Epithelial cell of prostate (primary cell): ENCODE results near the gene SYT15.
"Not testable (repeated sequence)": the region's sequence is repeated elsewhere in the genome, so short reads cannot be mapped to it uniquely, and the experiment has no call there.

Source experiments
- DNase-seq: peaks from one replicate; pipeline ENCODE4 v3.0.0-alpha.2; 2011; ENCODE audit warnings: low read depth, low spot score
- H3K27ac ChIP-seq: fragments of 450-650 bp; 2 replicates; pipeline ENCODE4 v1.5.1; 2017; ENCODE audit warnings: mild to moderate bottlenecking

SYT15 gene

DNA sequence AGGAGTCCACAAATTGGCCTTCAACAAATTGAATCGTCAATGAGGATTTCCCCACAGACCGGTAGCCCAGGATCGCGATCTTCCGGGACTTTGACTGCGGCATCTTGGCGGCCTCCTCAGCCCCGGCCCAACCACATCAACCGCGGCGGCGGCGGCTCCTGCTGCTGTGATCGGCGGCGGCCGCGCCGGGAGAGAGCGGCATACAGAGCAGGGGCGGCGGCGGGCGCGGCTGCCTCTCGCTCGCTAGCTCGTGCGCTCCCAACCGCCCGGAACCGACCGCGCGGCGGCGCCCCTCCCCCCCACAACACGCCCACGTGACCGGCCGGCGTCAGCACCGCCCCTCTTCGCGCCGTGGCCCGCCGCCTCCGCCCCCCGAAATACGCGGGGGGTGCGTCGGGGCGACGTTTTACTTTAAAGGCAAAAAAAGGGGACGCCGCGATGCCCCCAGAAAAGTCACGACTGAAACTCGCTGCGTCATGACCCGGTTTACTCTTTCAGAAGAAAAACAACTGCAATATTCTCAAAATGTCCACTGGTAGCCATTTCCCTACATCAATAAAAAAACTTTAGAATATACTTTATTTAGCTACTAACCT is 56.5 kb downstream of the SYT15 start:
- not testable (repeated sequence) for DNase-seq, H3K27ac ChIP-seq

DNA sequence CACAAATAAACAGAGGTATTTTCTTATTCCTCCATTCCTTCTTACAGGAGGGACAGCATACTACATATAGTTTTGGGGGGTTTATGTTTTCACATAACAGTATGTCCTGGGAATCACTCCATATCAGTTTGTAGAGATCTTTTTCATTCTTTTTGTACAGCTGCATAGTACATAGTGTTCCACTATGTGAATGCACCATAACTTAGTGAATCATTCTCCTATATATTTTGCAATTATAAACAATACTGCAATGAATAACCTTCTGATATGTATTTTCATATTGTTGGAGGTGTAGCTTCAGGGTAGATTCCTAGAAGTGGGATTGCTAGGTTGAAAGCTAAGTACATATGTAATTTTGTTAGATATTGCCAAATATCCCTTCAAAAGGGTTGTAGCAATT is 61.1 kb downstream of the SYT15 start:
- DNase-seq, H3K27ac ChIP-seq: not testable (repeated sequence)
